GM12801 (cell line): ENCODE data around the gene PTMA.

ENCODE experiments used
- TF ChIP-seq, protein P1 (sequence below): IDR thresholded peaks from one replicate; pipeline ENCODE4 v1.5.1; 2011; ENCODE audit warnings: control low read depth; ENCODE audit not compliant: insufficient read length; ENCODE audit errors: extremely low read depth

Gene PTMA

GRCh38 chr2:231693956-231694355, 14.4 kb upstream of the PTMA start:
- TF ChIP-seq, protein P1, sequence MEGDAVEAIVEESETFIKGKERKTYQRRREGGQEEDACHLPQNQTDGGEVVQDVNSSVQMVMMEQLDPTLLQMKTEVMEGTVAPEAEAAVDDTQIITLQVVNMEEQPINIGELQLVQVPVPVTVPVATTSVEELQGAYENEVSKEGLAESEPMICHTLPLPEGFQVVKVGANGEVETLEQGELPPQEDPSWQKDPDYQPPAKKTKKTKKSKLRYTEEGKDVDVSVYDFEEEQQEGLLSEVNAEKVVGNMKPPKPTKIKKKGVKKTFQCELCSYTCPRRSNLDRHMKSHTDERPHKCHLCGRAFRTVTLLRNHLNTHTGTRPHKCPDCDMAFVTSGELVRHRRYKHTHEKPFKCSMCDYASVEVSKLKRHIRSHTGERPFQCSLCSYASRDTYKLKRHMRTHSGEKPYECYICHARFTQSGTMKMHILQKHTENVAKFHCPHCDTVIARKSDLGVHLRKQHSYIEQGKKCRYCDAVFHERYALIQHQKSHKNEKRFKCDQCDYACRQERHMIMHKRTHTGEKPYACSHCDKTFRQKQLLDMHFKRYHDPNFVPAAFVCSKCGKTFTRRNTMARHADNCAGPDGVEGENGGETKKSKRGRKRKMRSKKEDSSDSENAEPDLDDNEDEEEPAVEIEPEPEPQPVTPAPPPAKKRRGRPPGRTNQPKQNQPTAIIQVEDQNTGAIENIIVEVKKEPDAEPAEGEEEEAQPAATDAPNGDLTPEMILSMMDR = no peak

GRCh38 chr2:231696004-231696367, 12.3 kb upstream of the PTMA start:
- TF ChIP-seq, protein P1 = no peak

GRCh38 chr2:231699006-231699405, 9.3 kb upstream of the PTMA start:
- TF ChIP-seq, protein P1 = no peak

DNA sequence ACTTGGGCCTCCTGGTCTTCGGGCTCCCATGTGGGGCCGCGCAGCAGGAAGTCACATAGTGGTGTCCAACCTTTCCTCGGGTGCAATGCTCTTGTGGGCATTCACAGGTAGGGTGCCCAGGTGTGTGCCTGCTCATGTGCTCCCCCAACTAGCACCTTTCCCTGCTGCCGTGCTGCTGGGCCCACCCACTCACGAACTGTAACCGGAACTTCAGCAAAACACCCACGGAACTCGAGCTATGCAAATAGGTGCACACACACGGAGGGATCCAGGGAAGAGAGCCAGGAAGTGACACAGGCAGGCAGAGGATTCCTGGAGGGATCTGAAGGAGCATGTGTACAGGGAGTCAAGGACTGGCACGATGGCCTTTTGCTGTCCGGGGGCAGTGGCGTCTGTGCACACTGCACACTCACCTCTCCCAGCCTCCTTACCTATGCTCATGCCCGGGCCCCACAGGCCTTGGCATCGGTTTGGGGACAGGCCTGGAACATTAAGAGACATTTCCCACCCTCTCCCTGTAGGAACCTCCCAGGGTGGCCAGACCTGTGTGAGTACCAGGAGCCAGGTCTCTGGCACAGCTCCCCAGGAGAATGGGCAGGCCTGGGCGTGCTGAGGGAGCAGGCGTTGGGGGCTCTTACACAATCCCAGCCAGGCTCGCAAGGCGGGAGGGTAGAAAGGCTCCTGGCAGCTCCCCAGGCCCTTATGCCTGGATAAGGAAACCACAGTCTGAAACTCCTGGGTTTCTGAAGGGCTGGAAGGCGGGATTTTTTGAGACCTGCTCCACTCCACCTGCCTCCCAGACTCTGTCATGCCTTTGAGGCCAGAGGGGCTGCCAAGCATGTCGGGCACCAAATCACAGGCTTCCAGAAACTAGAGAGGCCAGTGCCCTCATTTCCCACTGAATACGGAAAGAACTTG, 6.6 kb upstream of the PTMA start:
- TF ChIP-seq, protein P1 = no peak

GRCh38 chr2:231704017-231704416, 4.3 kb upstream of the PTMA start:
- TF ChIP-seq, protein P1 = no peak

GRCh38 chr2:231706731-231707624, 1.3 kb upstream of the PTMA start:
- TF ChIP-seq, protein P1 = peak; percentile 70

DNA sequence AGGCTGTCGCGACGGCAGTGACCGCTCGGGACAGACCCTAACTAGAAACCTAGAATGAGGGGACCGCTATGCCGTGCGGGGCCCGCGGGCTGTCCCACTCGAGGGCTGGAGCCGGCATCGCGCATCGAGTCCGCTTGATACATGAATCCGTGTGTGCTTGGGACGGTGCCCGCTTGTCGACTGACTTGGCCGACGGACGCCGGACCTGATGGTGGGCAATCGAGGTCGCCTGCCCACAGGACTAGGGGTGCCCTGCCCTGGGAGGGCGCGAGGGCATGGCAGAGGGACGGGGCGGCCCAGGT, 749 bp upstream of the PTMA start:
- TF ChIP-seq, protein P1 = no peak
